H1 (cell line): ENCODE measurements around the gene PCBP1.

Experiments
- CEBPB ChIP-seq: IDR thresholded peaks from 2 replicates; pipeline ENCODE4 v1.6.1; 2012; ENCODE audit warnings: low read depth, low read length
- CHD2 ChIP-seq: IDR thresholded peaks from 2 replicates; pipeline ENCODE4 v1.6.1; 2012; ENCODE audit warnings: low read length, improper control_type of control experiment
- CTCF ChIP-seq, 3 experiments: IDR thresholded peaks; 1 replicate in 2 of 3; 2 replicates in 1 of 3; pipeline versions ENCODE4 v1.5.1 to v1.6.1; 2011; ENCODE audit warnings: low read length in 3 of 3, mild to moderate bottlenecking in 3 of 3, inconsistent platforms in 2 of 3, low read depth in 1 of 3, moderate library complexity in 1 of 3; ENCODE audit not compliant: insufficient read depth in 1 of 3; ENCODE audit errors: control extremely low read depth in 1 of 3
- EP300 ChIP-seq, 2 experiments: IDR thresholded peaks; 1 replicate in 1 of 2; 2 replicates in 1 of 2; pipeline ENCODE4 v1.6.1; 2011 to 2012; ENCODE audit warnings: low read depth in 2 of 2, low read length in 2 of 2, mild to moderate bottlenecking in 2 of 2, borderline replicate concordance in 1 of 2, inconsistent platforms in 1 of 2, moderate library complexity in 1 of 2
- JUN ChIP-seq: IDR thresholded peaks from 2 replicates; pipeline ENCODE4 v1.6.1; 2011; ENCODE audit warnings: low read depth, mild to moderate bottlenecking, improper control_type of control experiment, low read length
- KDM5A ChIP-seq: fragments of 200-600 bp; IDR thresholded peaks from 2 replicates; pipeline ENCODE4 v1.7.1; 2012; ENCODE audit warnings: mild to moderate bottlenecking, low read length, inconsistent platforms, mixed read lengths
- NANOG ChIP-seq: IDR thresholded peaks from 2 replicates; pipeline ENCODE4 v1.6.1; 2011; ENCODE audit warnings: low read length, low read depth, mild to moderate bottlenecking, inconsistent platforms; ENCODE audit not compliant: insufficient read depth, poor library complexity, severe bottlenecking
- RAD21 ChIP-seq, 2 experiments: IDR thresholded peaks in 1 of 2; conservative IDR thresholded peaks in 1 of 2; 2 replicates each; pipeline ENCODE4 v1.6.1; 2011; ENCODE audit warnings: low read depth in 2 of 2, low read length in 2 of 2, improper control_type of control experiment in 1 of 2, inconsistent platforms in 1 of 2, mild to moderate bottlenecking in 1 of 2, moderate library complexity in 1 of 2
- SP4 ChIP-seq: IDR thresholded peaks from 2 replicates; pipeline ENCODE4 v1.6.1; 2012; ENCODE audit warnings: low read length, inconsistent platforms
- SRF ChIP-seq: IDR thresholded peaks from 2 replicates; pipeline ENCODE4 v1.6.1; 2011; ENCODE audit warnings: mild to moderate bottlenecking, low read depth, low read length, moderate library complexity
- USF2 ChIP-seq: IDR thresholded peaks from 2 replicates; pipeline ENCODE4 v1.6.1; 2011; ENCODE audit warnings: low read length, improper control_type of control experiment
- YY1 ChIP-seq: IDR thresholded peaks from 2 replicates; pipeline ENCODE4 v1.6.1; 2011; ENCODE audit warnings: low read depth, mild to moderate bottlenecking, low read length

- TF ChIP-seq EP300 (IDR thresholded peaks at IDR 0.05; ENCODE audit: borderline replicate concordance in 1 of 2, low read depth in 2 of 2, low read length in 2 of 2) (no peak), JUN (no peak), CEBPB (no peak), SP4 (no peak), CTCF (IDR thresholded peaks at IDR 0.05; ENCODE audit: control extremely low read depth in 1 of 3, insufficient read depth in 1 of 3, low read depth in 1 of 3, low read length in 3 of 3) (no peak), NANOG (no peak), KDM5A (no peak), RAD21 (IDR thresholded peaks at IDR 0.05 in 1 of 2, conservative IDR thresholded peaks at IDR 0.05 in 1 of 2; ENCODE audit: low read depth in 2 of 2, low read length in 2 of 2) (no peak), USF2 (no peak), CHD2 (no peak), YY1 (no peak), SRF (no peak)
These were observed 12.0 kb downstream of the PCBP1 start for GRCh38 chr2:70099270-70099669.
